Pancreas (tissue), 10 donors: Measurements from ENCODE around the gene SYTL5. TPM values are rescaled to one million over a fixed set of nuclear protein-coding genes. Genes with fewer than 3 reads are reported as not detected.

Source experiments
- ATAC-seq, 4 donors: fragments of 200-7000 bp; cut with Tn5 transposase; one replicate each; pipeline versions ENCODE4 v1.8.0 to v1.9.1; 2020; ENCODE audit warnings: mild to moderate bottlenecking in 4 of 4, moderate library complexity in 4 of 4
- DNase-seq, 6 donors: peaks; one replicate each; pipeline ENCODE4 v3.0.0-alpha.2; 2020
- FAIRE-seq: peaks from 2 replicates; lab custom pipeline; 2012; peaks lifted over from hg19 to GRCh38; lab: Jason Lieb, UNC
- H3K27ac ChIP-seq, 4 donors: fragments of 200-600 bp; sonication (generic); 1 replicate in 3 of 4; 2 replicates in 1 of 4; pipeline versions ENCODE4 v1.5.0 to v1.8.0; 2020
- H3K27me3 ChIP-seq, 4 donors: fragments of 200-600 bp; one replicate each; pipeline ENCODE4 v1.8.0; 2021
- H3K36me3 ChIP-seq, 3 donors: fragments of 200-600 bp; sonication (generic) in 1 of 3; one replicate each; pipeline versions ENCODE4 v1.5.0 to v1.8.0; 2020 to 2021
- H3K4me1 ChIP-seq, 3 donors: fragments of 200-600 bp; one replicate each; pipeline ENCODE4 v1.8.0; 2021
- H3K4me3 ChIP-seq, 4 donors: fragments of 200-600 bp; sonication (generic) in 2 of 4; one replicate each; pipeline versions ENCODE4 v1.5.0 to v1.8.0; 2020 to 2021
- H3K9me3 ChIP-seq, 4 donors: fragments of 200-600 bp; one replicate each; pipeline ENCODE4 v1.8.0; 2021
- WGBS, 2 donors: extraction: QIAGEN DNeasy Blood & Tissue Kit; methylation state at CpG; one replicate each; pipeline ENCODE4 v1.1.7; 2013; 5-methylcytosine and 5-hydroxymethylcytosine counted together
- intact Hi-C, 3 donors: fragments of 100-400 bp; cut with DNase I; formaldehyde crosslinking; loops; one replicate each; pipeline versions ENCODE4 v1.11.1 to v1.14.2; 2022
- microRNA-seq, 2 donors: library from miRNA; unstranded; fragments of <30 nt; microRNA quantifications; one replicate each; pipeline versions ENCODE4 to v1.1.0, GENCODE V29; 2019 to 2020
- polyA plus RNA-seq, 2 donors: library from polyadenylated mRNA; stranded (reverse); fragments of 200-250 nt; gene quantifications; one replicate each; pipeline ENCODE4 v1.2.3, GENCODE V29; 2013
- total RNA-seq, 6 donors: library from RNA; stranded (reverse); fragmentation: NEBNext Ultra II Directional in 4 of 6; extraction: Animal tissue kit (Norgen Biotek cat#: 25700) in 4 of 6; gene quantifications; one replicate each; pipeline versions ENCODE4 v1.2.1 to v1.2.4, GENCODE V29; 2021 to 2023
- TF ChIP-seq, protein P1 (sequence below), 4 donors: fragments of 200-600 bp; sonication (generic) in 3 of 4; IDR thresholded peaks; one replicate each; pipeline versions ENCODE4 v1.5.0 to v1.8.0; 2021; ENCODE audit warnings: antibody characterized with exemption in 4 of 4
- donor health status: healthy with polysubstance abuse.
- donor health status: DM: no; HTN: no; CAD: no; lungs with moderate emphysema.
- donor health status: DM: no; HTN: no; CAD: no.
- donor health status: control.
- donor health status: control.
- donor health status: Bipolar disorder and iron deficiency.
- donor health status: DM: yes; HTN: yes; CAD: no.
- donor health status: DM: no; HTN: no; CAD: no.
- donor health status: DM: no; HTN: no; CAD: no.
- donor health status: DM: yes; HTN: yes; CAD: no.

Gene SYTL5
- total and polyA plus RNA-seq, 8 donors: 0.77 to 5.9 (median 2.4) TPM

GRCh38 chrX:38172596-38172995 lies 166.2 kb downstream of the SYTL5 start:
- 41 to 73% methylated on average over 3 of the region's 3 CpGs for WGBS, 2 donors
- H3K27me3 ChIP-seq: peaks cover 0 to 10% (median 0%) of the 10 kb centered on the region in 4 donors
- H3K36me3 ChIP-seq: no peaks in the 10 kb centered on the region
- no peak for FAIRE-seq
- no peak for DNase-seq
- no peak for ATAC-seq
- TF ChIP-seq, protein P1, sequence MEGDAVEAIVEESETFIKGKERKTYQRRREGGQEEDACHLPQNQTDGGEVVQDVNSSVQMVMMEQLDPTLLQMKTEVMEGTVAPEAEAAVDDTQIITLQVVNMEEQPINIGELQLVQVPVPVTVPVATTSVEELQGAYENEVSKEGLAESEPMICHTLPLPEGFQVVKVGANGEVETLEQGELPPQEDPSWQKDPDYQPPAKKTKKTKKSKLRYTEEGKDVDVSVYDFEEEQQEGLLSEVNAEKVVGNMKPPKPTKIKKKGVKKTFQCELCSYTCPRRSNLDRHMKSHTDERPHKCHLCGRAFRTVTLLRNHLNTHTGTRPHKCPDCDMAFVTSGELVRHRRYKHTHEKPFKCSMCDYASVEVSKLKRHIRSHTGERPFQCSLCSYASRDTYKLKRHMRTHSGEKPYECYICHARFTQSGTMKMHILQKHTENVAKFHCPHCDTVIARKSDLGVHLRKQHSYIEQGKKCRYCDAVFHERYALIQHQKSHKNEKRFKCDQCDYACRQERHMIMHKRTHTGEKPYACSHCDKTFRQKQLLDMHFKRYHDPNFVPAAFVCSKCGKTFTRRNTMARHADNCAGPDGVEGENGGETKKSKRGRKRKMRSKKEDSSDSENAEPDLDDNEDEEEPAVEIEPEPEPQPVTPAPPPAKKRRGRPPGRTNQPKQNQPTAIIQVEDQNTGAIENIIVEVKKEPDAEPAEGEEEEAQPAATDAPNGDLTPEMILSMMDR (IDR thresholded peaks at IDR 0.05): no peak
- no peak overlapping the region for H3K4me3 ChIP-seq
- H3K27ac ChIP-seq: no peak overlapping the region
- H3K4me1 ChIP-seq: no peaks in the 10 kb centered on the region
- intact Hi-C loops: loop anchor here in 1 of 3 donors (10.0 kb wide), 1 partner anchor 428 kb away; no protein-coding TSS in a partner anchor
- no peaks in the 10 kb centered on the region for H3K9me3 ChIP-seq

DNA sequence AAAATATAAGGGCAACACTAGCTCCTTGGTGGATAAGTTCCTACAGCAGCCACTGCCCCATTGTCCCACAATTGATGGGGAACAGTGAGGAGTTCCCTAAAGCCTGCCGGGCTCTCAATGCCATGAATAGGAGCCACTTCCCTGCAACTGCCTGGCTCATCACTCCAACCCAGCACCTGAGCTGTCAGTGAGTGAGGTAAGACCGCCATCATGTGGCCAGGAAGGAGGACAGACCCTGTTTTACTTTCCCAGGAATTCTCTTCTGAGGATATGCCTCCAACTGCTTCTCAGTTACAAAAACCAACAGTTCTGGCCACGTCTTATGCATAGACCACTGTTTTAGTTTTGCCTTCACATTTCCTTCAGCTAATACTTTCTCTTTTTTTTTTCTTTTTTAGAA lies 168.8 kb downstream of the SYTL5 start:
- DNase-seq: peak in 3 of 6 donors; percentile 5 to 54 (median 18)
- peak in 3 of 4 donors; percentile 82 to 84 (median 83) for ATAC-seq

DNA sequence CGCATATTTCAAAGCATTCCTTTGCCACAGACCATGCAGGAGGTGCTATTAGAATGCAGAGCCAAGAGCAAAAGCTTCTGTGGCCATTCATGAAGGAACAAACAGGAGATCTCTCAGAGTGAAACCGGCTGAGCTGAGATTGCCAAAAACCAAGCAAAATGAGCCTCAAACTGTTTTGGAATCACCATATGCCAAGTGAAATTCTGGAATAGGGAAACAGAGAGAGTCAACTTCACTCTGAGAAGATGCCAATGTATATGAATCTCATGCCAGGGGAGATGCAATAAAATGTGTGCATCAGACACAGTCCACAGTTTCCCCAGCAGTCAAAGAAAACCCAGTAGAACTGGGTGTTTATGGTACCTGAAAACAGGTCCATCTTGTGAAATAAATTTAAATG lies 172.0 kb downstream of the SYTL5 start:
- 34 to 41% methylated on average over 2 of the region's 2 CpGs for WGBS, 2 donors
- H3K4me3 ChIP-seq: no peak overlapping the region
- intact Hi-C loops: loop anchor here in 1 of 3 donors (10.0 kb wide), 1 partner anchor 434 kb away; no protein-coding TSS in a partner anchor
- FAIRE-seq (no peak), ATAC-seq (no peak), DNase-seq (no peak)
- TF ChIP-seq, protein P1 (IDR thresholded peaks at IDR 0.05): no peak
- no peaks in the 10 kb centered on the region for H3K9me3 ChIP-seq
- peaks cover 0 to 10% (median 0%) of the 10 kb centered on the region in 4 donors for H3K27me3 ChIP-seq
- H3K36me3 ChIP-seq: no peaks in the 10 kb centered on the region
- no peaks in the 10 kb centered on the region for H3K4me1 ChIP-seq
- no peak overlapping the region for H3K27ac ChIP-seq

More for the DNA sequence above, 168.8 kb downstream of the SYTL5 start:
- intact Hi-C loops: loop anchor here in 1 of 3 donors (10.0 kb wide), 1 partner anchor 430 kb away; no protein-coding TSS in a partner anchor
- no peak for FAIRE-seq
- Histone ChIP-seq H3K9me3 (no peaks in the 10 kb centered on the region), H3K27me3 (peaks cover 0 to 10% (median 0%) of the 10 kb centered on the region in 4 donors), H3K4me3 (no peak overlapping the region), H3K4me1 (no peaks in the 10 kb centered on the region), H3K36me3 (no peaks in the 10 kb centered on the region), H3K27ac (no peak overlapping the region)
- TF ChIP-seq, protein P1 (IDR thresholded peaks at IDR 0.05): peak in 3 of 4 donors; percentile 20 to 29 (median 28)
- WGBS, 2 donors: 12 to 16% methylated on average over 3 of the region's 3 CpGs

Small RNA genes within 50 kb of the gene (microRNA-seq; reads per million reads assigned to microRNA genes)
- 0 reads per million in 2 donors for gene MIR548AJ2

Other genes with a start within 250 kb of the SYTL5 start
- 10 to 100 TPM in 3 of 6 donors, 1 to 10 TPM in 3; 1.5 to 38.3 (median 7.6) TPM for gene CYBB, start 226.5 kb upstream of the SYTL5 start, total RNA-seq
- gene CYBB, start 226.5 kb upstream of the SYTL5 start, polyA plus RNA-seq: 1 to 10 TPM in 1 of 2 donors, under 1 TPM in 1; 0.80 to 1.1 TPM
- 10 to 100 TPM in 1 of 6 donors, 1 to 10 TPM in 5; 5.0 to 11.3 (median 6.8) TPM for gene DYNLT3, start 159.0 kb upstream of the SYTL5 start, total RNA-seq
- gene DYNLT3, start 159.0 kb upstream of the SYTL5 start, polyA plus RNA-seq: 10 to 100 TPM in 1 of 2 donors, 1 to 10 TPM in 1; 8.5 to 18.8 TPM
- gene SRPX, start 214.3 kb downstream of the SYTL5 start, total RNA-seq: 10 to 100 TPM in 3 of 6 donors, 1 to 10 TPM in 3; 2.3 to 23.6 (median 10.0) TPM
- 10 to 100 TPM; 12.8 to 16.9 TPM for gene SRPX, start 214.3 kb downstream of the SYTL5 start, polyA plus RNA-seq